ENCODE data around the gene CNTN1. TPM values are rescaled to one million over a fixed set of nuclear protein-coding genes. Genes with fewer than 3 reads are reported as not detected.

Gene CNTN1
- total RNA-seq, 4 donors from 2014 or later, result 18.0 to 32.1 (median 23.8) TPM

GRCh38 chr12:40825156-40825555 is 132.9 kb downstream of the CNTN1 start:
- no peak for DNase-seq (ENCODE audit: low spot score in 2 of 2)
- no peaks in the 10 kb centered on the region for H3K36me3 ChIP-seq
- no peak overlapping the region for H3K4me3 ChIP-seq
- peaks cover 0 to 4% (median 0%) of the 10 kb centered on the region in 4 donors for H3K4me1 ChIP-seq
- TF ChIP-seq POLR2A (IDR thresholded peaks at IDR 0.05) (no peak), CTCF (IDR thresholded peaks at IDR 0.05) (no peak), EP300 (IDR thresholded peaks at IDR 0.05) (no peak)
- no peaks in the 10 kb centered on the region for H3K9me3 ChIP-seq
- H3K27me3 ChIP-seq, result no peaks in the 10 kb centered on the region
- no peak overlapping the region for H3K27ac ChIP-seq

GRCh38 chr12:40827683-40828592 is 135.7 kb downstream of the CNTN1 start:
- Histone ChIP-seq H3K9me3 (no peaks in the 10 kb centered on the region), H3K4me1 (no peaks in the 10 kb centered on the region), H3K4me3 (no peak overlapping the region), H3K27ac (no peak overlapping the region), H3K27me3 (no peaks in the 10 kb centered on the region), H3K36me3 (no peaks in the 10 kb centered on the region)
- 37 to 39% methylated on average over 17 of the region's 17 CpGs for WGBS, 2 donors
- TF ChIP-seq POLR2A (IDR thresholded peaks at IDR 0.05) (no peak), EP300 (IDR thresholded peaks at IDR 0.05) (no peak), CTCF (IDR thresholded peaks at IDR 0.05) (no peak)
- no peak for DNase-seq (ENCODE audit: low spot score in 2 of 2)

- TF ChIP-seq CTCF (IDR thresholded peaks at IDR 0.05) (no peak), EP300 (IDR thresholded peaks at IDR 0.05) (no peak), POLR2A (IDR thresholded peaks at IDR 0.05) (no peak)
- no peaks in the 10 kb centered on the region for H3K27me3 ChIP-seq
- DNase-seq (ENCODE audit: low spot score in 2 of 2), result no peak
- no peaks in the 10 kb centered on the region for H3K36me3 ChIP-seq
- 59 to 63% methylated on average over 5 of the region's 5 CpGs for WGBS, 2 donors
- no peaks in the 10 kb centered on the region for H3K9me3 ChIP-seq
- no peak overlapping the region for H3K27ac ChIP-seq
- no peaks in the 10 kb centered on the region for H3K4me1 ChIP-seq
- H3K4me3 ChIP-seq, result no peak overlapping the region
Observed at GRCh38 chr12:40828593-40828990, 136.4 kb downstream of the CNTN1 start.

GRCh38 chr12:40829738-40830144 is 137.5 kb downstream of the CNTN1 start:
- no peaks in the 10 kb centered on the region for H3K4me1 ChIP-seq
- DNase-seq (ENCODE audit: low spot score in 2 of 2), result no peak
- H3K4me3 ChIP-seq, result no peak overlapping the region
- H3K9me3 ChIP-seq, result no peaks in the 10 kb centered on the region
- no peaks in the 10 kb centered on the region for H3K36me3 ChIP-seq
- 63 to 68% methylated on average over 1 of the region's 1 CpG for WGBS, 2 donors
- H3K27me3 ChIP-seq, result no peaks in the 10 kb centered on the region
- no peak for TF ChIP-seq POLR2A (IDR thresholded peaks at IDR 0.05)
- TF ChIP-seq EP300 (IDR thresholded peaks at IDR 0.05), result no peak
- no peak for TF ChIP-seq CTCF (IDR thresholded peaks at IDR 0.05)
- no peak overlapping the region for H3K27ac ChIP-seq

GRCh38 chr12:40831916-40832315 is 139.7 kb downstream of the CNTN1 start:
- no peaks in the 10 kb centered on the region for H3K36me3 ChIP-seq
- no peaks in the 10 kb centered on the region for H3K4me1 ChIP-seq
- no peaks in the 10 kb centered on the region for H3K27me3 ChIP-seq
- H3K4me3 ChIP-seq, result no peak overlapping the region
- H3K27ac ChIP-seq, result no peak overlapping the region
- no peak for DNase-seq (ENCODE audit: low spot score in 2 of 2)
- no peak for TF ChIP-seq CTCF (IDR thresholded peaks at IDR 0.05)
- no peak for TF ChIP-seq EP300 (IDR thresholded peaks at IDR 0.05)
- no peak for TF ChIP-seq POLR2A (IDR thresholded peaks at IDR 0.05)
- H3K9me3 ChIP-seq, result no peaks in the 10 kb centered on the region
